Progenitor cell of endocrine pancreas (in vitro differentiated cells): ENCODE data around the gene ABCC1. TPM values are rescaled to one million over a fixed set of nuclear protein-coding genes. Genes with fewer than 3 reads are reported as not detected.

Experiments used
- DNase-seq: peaks from one replicate; pipeline ENCODE4 v3.0.0; 2021; ENCODE audit warnings: low spot score; ENCODE audit not compliant: unreplicated experiment
- H3K27ac Mint-ChIP-seq: 2 replicates; pipeline ENCODE4 v1.8.0; 2021; ENCODE audit warnings: mild to moderate bottlenecking, moderate library complexity, mixed read lengths
- H3K27me3 Mint-ChIP-seq: 2 replicates; pipeline ENCODE4 v1.8.0; 2021; ENCODE audit warnings: mixed read lengths
- H3K36me3 Mint-ChIP-seq: 2 replicates; pipeline ENCODE4 v1.8.0; 2022; ENCODE audit warnings: mixed read lengths; ENCODE audit not compliant: insufficient read depth
- H3K4me1 Mint-ChIP-seq: 2 replicates; pipeline ENCODE4 v1.8.0; 2021; ENCODE audit warnings: low read depth, mixed read lengths
- H3K4me3 Mint-ChIP-seq: 2 replicates; pipeline ENCODE4 v1.8.0; 2021; ENCODE audit warnings: low read depth, mild to moderate bottlenecking, moderate library complexity, mixed read lengths
- H3K9me3 Mint-ChIP-seq: 2 replicates; pipeline ENCODE4 v1.8.0; 2021; ENCODE audit warnings: low read depth, mixed read lengths
- CTCF ChIP-seq: fragments of 200-600 bp; sonication (generic); IDR thresholded peaks from one replicate; pipeline ENCODE4 v1.5.0; 2021; ENCODE audit warnings: antibody characterized with exemption, mild to moderate bottlenecking; ENCODE audit not compliant: unreplicated experiment
- total RNA-seq: library from RNA; stranded (reverse); gene quantifications from 2 replicates; pipeline ENCODE4 v1.2.1, GENCODE V29; 2021

ABCC1 gene
- total RNA-seq, 1 donor from 2014 or later, result 47.2 TPM

GRCh38 chr16:16045296-16045695, 95.9 kb downstream of the ABCC1 start:
- no peak for TF ChIP-seq CTCF
- DNase-seq, result no peak
- Mint-ChIP-seq H3K9me3 (no peaks in the 10 kb centered on the region), H3K27ac (no peak overlapping the region), H3K36me3 (peaks cover 16% of the 10 kb centered on the region), H3K4me1 (peaks cover 2% of the 10 kb centered on the region), H3K27me3 (no peaks in the 10 kb centered on the region), H3K4me3 (no peak overlapping the region)

- peaks cover 16% of the 10 kb centered on the region for H3K36me3 Mint-ChIP-seq
- H3K4me1 Mint-ChIP-seq, result peaks cover 2% of the 10 kb centered on the region
- no peaks in the 10 kb centered on the region for H3K27me3 Mint-ChIP-seq
- no peak overlapping the region for H3K4me3 Mint-ChIP-seq
- no peak for DNase-seq
- TF ChIP-seq CTCF, result peak; percentile 23
- no peak overlapping the region for H3K27ac Mint-ChIP-seq
- no peaks in the 10 kb centered on the region for H3K9me3 Mint-ChIP-seq
Observed at GRCh38 chr16:16045879-16046278, 96.5 kb downstream of the ABCC1 start.

- no peak for TF ChIP-seq CTCF
- no peak for DNase-seq
- no peaks in the 10 kb centered on the region for H3K9me3 Mint-ChIP-seq
- H3K27me3 Mint-ChIP-seq, result no peaks in the 10 kb centered on the region
- H3K27ac Mint-ChIP-seq, result no peak overlapping the region
- H3K4me1 Mint-ChIP-seq, result no peaks in the 10 kb centered on the region
- H3K36me3 Mint-ChIP-seq, result peaks cover 16% of the 10 kb centered on the region
- no peak overlapping the region for H3K4me3 Mint-ChIP-seq
Observed at GRCh38 chr16:16047761-16048160, 98.3 kb downstream of the ABCC1 start.

- DNase-seq, result no peak
- no peaks in the 10 kb centered on the region for H3K9me3 Mint-ChIP-seq
- no peaks in the 10 kb centered on the region for H3K27me3 Mint-ChIP-seq
- no peak overlapping the region for H3K4me3 Mint-ChIP-seq
- no peak overlapping the region for H3K27ac Mint-ChIP-seq
- H3K4me1 Mint-ChIP-seq, result no peaks in the 10 kb centered on the region
- peaks cover 16% of the 10 kb centered on the region for H3K36me3 Mint-ChIP-seq
- TF ChIP-seq CTCF, result no peak
Observed at GRCh38 chr16:16048904-16049582, 99.6 kb downstream of the ABCC1 start.

GRCh38 chr16:16050106-16050505, 100.7 kb downstream of the ABCC1 start:
- TF ChIP-seq CTCF, result no peak
- DNase-seq, result no peak
- H3K9me3 Mint-ChIP-seq, result no peaks in the 10 kb centered on the region
- no peaks in the 10 kb centered on the region for H3K27me3 Mint-ChIP-seq
- H3K4me1 Mint-ChIP-seq, result no peaks in the 10 kb centered on the region
- no peak overlapping the region for H3K27ac Mint-ChIP-seq
- H3K36me3 Mint-ChIP-seq, result peaks cover 16% of the 10 kb centered on the region
- H3K4me3 Mint-ChIP-seq, result no peak overlapping the region
